Brain microvascular endothelial cell (primary cell): ENCODE measurements around the gene APPBP2.

Experiments
- DNase-seq: peaks from one replicate; pipeline ENCODE4 v3.0.0-alpha.2; 2020
- H3K27ac ChIP-seq: fragments of 250-450 bp; sonication (Bioruptor Pico); 2 replicates; pipeline ENCODE4 v1.5.1; 2020; ENCODE audit warnings: mild to moderate bottlenecking, moderate library complexity
- H3K27me3 ChIP-seq: fragments of 250-450 bp; sonication (Bioruptor Pico); replicated peaks from 2 replicates; pipeline ENCODE4 v1.5.1; 2020; ENCODE audit warnings: mild to moderate bottlenecking
- H3K36me3 ChIP-seq: fragments of 250-450 bp; sonication (Bioruptor Pico); replicated peaks from 2 replicates; pipeline ENCODE4 v1.5.1; 2020; ENCODE audit warnings: mild to moderate bottlenecking
- H3K4me3 ChIP-seq: 2 replicates; pipeline ENCODE4 v1.5.1; 2011; ENCODE audit warnings: low read depth, mild to moderate bottlenecking, control low read depth, low read length, moderate library complexity
- in situ Hi-C: cut with HindIII; loops from 2 replicates; pipeline ENCODE4 v1.10.0; 2017; ENCODE audit warnings: low sequenced_read_pairs, low pct_ligation_motif_present
- TF ChIP-seq, protein P1 (sequence below): IDR thresholded peaks from 2 replicates; pipeline ENCODE4 v1.5.1; 2011; ENCODE audit warnings: low read depth, mild to moderate bottlenecking, moderate library complexity, low read length, control low read depth, inconsistent platforms; ENCODE audit errors: missing control alignments

Gene APPBP2

DNA sequence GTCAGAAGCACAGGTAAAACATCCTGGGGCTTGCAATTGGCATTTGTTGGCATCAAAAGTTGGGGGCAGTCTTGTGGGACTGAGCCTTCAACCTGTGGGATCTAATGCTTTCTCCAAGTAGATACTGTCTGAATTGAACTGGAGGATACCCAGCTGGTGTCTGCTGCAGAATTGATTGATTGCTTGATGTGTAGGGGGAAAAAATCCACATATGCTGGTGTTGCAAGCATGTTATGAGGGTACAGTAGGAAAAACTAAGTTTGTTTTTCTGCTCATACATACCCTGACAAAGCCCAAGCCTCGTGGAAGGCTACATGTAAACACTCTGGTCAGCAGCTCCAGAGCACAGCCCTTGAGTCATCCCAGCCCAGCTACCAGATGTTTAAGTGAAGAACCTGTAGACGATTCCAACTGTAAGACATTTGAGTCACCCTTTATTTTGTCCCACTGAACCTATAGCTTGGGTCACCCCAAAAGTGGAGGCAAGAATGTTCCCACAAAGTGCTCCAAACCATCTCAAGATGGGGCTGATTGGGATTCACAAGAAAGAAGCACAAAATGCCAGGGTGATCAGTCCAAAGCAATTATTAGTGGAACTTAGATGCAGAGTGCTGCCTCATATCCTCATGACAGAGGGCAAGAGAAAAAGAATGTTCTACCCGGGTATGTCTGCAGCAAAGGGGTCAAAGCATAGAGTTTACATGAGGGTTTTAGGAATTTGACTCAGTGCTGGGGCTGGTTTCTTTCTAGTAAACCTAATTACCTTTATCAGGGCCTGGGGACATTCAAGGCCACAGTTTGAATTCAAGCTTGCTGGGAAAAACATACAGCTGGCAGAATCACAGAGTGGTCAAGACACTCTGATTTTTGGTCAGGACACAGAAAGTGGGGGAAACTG, 9.6 kb upstream of the APPBP2 start:
- in situ Hi-C loops = no loop called here
- TF ChIP-seq, protein P1, sequence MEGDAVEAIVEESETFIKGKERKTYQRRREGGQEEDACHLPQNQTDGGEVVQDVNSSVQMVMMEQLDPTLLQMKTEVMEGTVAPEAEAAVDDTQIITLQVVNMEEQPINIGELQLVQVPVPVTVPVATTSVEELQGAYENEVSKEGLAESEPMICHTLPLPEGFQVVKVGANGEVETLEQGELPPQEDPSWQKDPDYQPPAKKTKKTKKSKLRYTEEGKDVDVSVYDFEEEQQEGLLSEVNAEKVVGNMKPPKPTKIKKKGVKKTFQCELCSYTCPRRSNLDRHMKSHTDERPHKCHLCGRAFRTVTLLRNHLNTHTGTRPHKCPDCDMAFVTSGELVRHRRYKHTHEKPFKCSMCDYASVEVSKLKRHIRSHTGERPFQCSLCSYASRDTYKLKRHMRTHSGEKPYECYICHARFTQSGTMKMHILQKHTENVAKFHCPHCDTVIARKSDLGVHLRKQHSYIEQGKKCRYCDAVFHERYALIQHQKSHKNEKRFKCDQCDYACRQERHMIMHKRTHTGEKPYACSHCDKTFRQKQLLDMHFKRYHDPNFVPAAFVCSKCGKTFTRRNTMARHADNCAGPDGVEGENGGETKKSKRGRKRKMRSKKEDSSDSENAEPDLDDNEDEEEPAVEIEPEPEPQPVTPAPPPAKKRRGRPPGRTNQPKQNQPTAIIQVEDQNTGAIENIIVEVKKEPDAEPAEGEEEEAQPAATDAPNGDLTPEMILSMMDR = no peak
- Histone ChIP-seq H3K4me3 (no peak overlapping the region), H3K27me3 (no peaks in the 10 kb centered on the region), H3K36me3 (no peaks in the 10 kb centered on the region), H3K27ac (no peak overlapping the region)
- DNase-seq = peak; percentile 52

DNA sequence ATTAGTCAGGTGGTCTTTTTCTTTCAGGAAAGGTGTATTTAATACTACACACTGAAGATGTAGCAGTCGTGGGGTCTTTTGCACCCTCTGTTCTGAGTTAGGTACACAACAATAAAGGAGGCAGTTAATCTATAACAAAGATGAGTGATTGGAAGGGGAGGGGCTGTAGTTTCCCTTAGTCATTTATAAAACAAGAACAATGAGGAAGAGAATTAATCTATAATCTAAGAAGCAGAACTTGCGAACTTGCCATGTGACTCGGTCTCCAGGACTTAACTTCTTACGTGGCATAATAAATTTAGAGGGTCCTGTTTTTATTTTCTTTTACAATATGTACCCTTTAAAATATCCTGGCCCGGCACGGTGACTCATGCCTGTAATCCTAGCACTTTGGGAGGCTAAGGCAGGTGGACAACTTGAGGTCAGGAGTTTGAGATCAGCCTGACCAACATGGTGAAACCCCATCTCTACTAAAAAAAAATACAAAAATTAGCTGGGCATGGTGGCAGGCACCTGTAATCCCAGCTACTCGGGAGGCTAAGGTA, 8.6 kb upstream of the APPBP2 start:
- in situ Hi-C loops = no loop called here
- TF ChIP-seq, protein P1 = no peak
- no peaks in the 10 kb centered on the region for H3K36me3 ChIP-seq
- no peak overlapping the region for H3K4me3 ChIP-seq
- H3K27me3 ChIP-seq = no peaks in the 10 kb centered on the region
- no peak for DNase-seq
- H3K27ac ChIP-seq = no peak overlapping the region

DNA sequence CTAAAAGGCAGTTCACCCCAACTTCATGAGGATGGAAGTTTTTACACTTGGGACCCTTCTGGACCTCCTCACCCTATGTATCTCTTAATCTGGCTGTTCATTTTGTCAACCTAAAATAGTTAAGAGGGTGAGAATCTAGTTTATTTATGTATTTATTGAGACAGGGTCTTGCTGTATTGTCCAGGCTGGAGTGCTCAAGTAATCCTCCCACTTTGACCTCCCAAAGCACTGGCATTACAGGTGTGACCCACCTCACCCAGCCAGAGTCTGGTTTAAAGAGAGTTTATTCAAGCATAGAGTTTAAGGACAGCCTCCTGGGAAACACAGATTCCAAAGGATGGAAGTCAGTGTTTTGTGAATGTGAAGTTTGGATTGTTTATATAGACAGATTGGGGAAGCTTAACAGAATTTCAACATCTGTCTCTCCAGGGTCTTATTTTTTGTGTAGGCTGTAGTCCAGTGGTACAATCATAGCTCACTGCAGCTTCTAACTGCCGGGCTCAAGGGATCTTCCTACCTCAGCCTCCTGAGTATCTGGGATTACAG, 8.0 kb upstream of the APPBP2 start:
- DNase-seq = no peak
- TF ChIP-seq, protein P1 = no peak
- in situ Hi-C loops = no loop called here
- Histone ChIP-seq H3K36me3 (no peaks in the 10 kb centered on the region), H3K4me3 (no peak overlapping the region), H3K27ac (no peak overlapping the region), H3K27me3 (no peaks in the 10 kb centered on the region)

DNA sequence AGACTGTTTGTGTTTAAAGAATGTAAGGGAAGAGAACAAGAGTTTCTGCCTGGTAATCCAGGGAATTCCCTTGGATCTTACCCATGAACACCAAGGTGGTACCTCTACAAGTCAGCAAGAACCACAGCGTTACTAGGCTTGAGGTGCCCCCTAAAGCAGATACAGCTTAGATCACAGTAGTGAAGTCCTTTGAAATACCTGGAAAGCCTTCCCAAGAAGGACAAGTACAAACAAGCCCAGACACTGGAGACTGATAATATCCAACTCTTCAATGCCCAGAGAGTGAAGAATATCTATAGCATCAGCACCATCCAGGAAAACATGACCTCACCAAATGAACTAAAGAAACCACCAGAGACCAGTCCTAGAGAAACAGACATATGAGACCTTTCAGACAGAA, 3.8 kb upstream of the APPBP2 start:
- Histone ChIP-seq H3K27ac (no peak overlapping the region), H3K36me3 (peaks cover 4% of the 10 kb centered on the region), H3K27me3 (no peaks in the 10 kb centered on the region), H3K4me3 (no peak overlapping the region)
- TF ChIP-seq, protein P1 = no peak
- in situ Hi-C loops = no loop called here
- no peak for DNase-seq

DNA sequence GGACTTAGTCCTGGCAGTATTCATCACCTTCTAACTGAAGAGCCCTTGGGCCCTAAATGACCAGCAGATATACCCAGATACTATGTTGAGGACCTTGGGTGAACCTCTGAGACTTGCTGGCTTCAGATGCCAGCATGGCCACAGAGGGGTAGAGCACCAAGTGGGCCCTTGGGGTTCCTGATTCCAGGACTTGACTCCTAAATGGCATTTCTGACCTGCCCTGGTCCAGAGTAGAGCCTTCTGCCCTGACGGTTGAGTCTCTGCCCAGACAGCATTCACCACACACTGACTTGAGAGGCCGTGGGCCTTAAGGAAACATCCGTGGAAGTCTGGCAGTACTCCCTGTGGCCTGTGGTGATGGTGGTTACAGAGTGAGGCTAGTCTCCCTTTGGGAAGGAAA, 2.8 kb upstream of the APPBP2 start:
- no peak for DNase-seq
- Histone ChIP-seq H3K27me3 (no peaks in the 10 kb centered on the region), H3K4me3 (no peak overlapping the region), H3K27ac (no peak overlapping the region), H3K36me3 (peaks cover 4% of the 10 kb centered on the region)
- in situ Hi-C loops = no loop called here
- TF ChIP-seq, protein P1 = no peak
